ENCODE results near the gene NLGN1.

The NLGN1 gene

GRCh38 chr3:174098746-174099145, 701.2 kb downstream of the NLGN1 start:
- H2BK5ac ChIP-seq (ENCODE audit: low read depth, low read length, poor library complexity), result no peak overlapping the region
- H3K18ac ChIP-seq (ENCODE audit: low read length), result no peak overlapping the region
- no peak overlapping the region for H2AK5ac ChIP-seq (ENCODE audit: low read length)
- H2BK12ac ChIP-seq (ENCODE audit: low read length), result no peak overlapping the region
- no peak overlapping the region for H2AFZ ChIP-seq (ENCODE audit: insufficient read depth, low read length, poor library complexity)
- WGBS (ENCODE audit: extremely low coverage, insufficient coverage, insufficient read length), result no CpG with 5 or more reads among the region's 2 CpGs
- H3K4me1 ChIP-seq (ENCODE audit: control insufficient read depth in 1 of 2, insufficient read depth in 2 of 2, low read length in 2 of 2), result no peaks in the 10 kb centered on the region
- H3K23ac ChIP-seq (ENCODE audit: low read length), result no peak overlapping the region
- no peaks in the 10 kb centered on the region for H3K27me3 ChIP-seq (ENCODE audit: insufficient read depth, low read length)
- no peak overlapping the region for H2BK120ac ChIP-seq (ENCODE audit: insufficient read depth, low read length, poor library complexity)
- H3K4me3 ChIP-seq (ENCODE audit: low read depth, low read length), result no peak overlapping the region
- no peak for DNase-seq
- no peak overlapping the region for H3K4ac ChIP-seq (ENCODE audit: low read depth, low read length)
- no peak overlapping the region for H3K27ac ChIP-seq (ENCODE audit: low read depth, low read length)
- H4K12ac ChIP-seq (ENCODE audit: low read depth, low read length), result no peak overlapping the region
- H3K36me3 ChIP-seq (ENCODE audit: control insufficient read depth in 1 of 2, insufficient read depth in 2 of 2, low read length in 2 of 2), result no peaks in the 10 kb centered on the region
- no peak overlapping the region for H3K14ac ChIP-seq (ENCODE audit: low read length)
- H3K79me1 ChIP-seq (ENCODE audit: low read length), result no peaks in the 10 kb centered on the region
- no peak overlapping the region for H4K91ac ChIP-seq (ENCODE audit: low read depth, low read length)
- H3K9ac ChIP-seq (ENCODE audit: low read length), result no peak overlapping the region
- no peak overlapping the region for H4K8ac ChIP-seq (ENCODE audit: low read depth, low read length)
- no peak overlapping the region for H3K4me2 ChIP-seq (ENCODE audit: low read length)
- H3K79me2 ChIP-seq (ENCODE audit: control insufficient read depth, insufficient read depth, low read length, poor library complexity), result no peaks in the 10 kb centered on the region
- H3K9me3 ChIP-seq (ENCODE audit: insufficient read depth, low read depth, low read length), result no peaks in the 10 kb centered on the region

- no peak overlapping the region for H4K12ac ChIP-seq (ENCODE audit: low read depth, low read length)
- DNase-seq, result peak in 1 of 2 donors; percentile 10
- no peaks in the 10 kb centered on the region for H3K79me1 ChIP-seq (ENCODE audit: low read length)
- H2BK12ac ChIP-seq (ENCODE audit: low read length), result no peak overlapping the region
- no peak overlapping the region for H3K27ac ChIP-seq (ENCODE audit: low read depth, low read length)
- H2AFZ ChIP-seq (ENCODE audit: insufficient read depth, low read length, poor library complexity), result no peak overlapping the region
- H3K79me2 ChIP-seq (ENCODE audit: control insufficient read depth, insufficient read depth, low read length, poor library complexity), result no peaks in the 10 kb centered on the region
- no peak overlapping the region for H2AK5ac ChIP-seq (ENCODE audit: low read length)
- H3K36me3 ChIP-seq (ENCODE audit: control insufficient read depth in 1 of 2, insufficient read depth in 2 of 2, low read length in 2 of 2), result no peaks in the 10 kb centered on the region
- H3K4me2 ChIP-seq (ENCODE audit: low read length), result no peak overlapping the region
- H2BK120ac ChIP-seq (ENCODE audit: insufficient read depth, low read length, poor library complexity), result no peak overlapping the region
- no peaks in the 10 kb centered on the region for H3K9me3 ChIP-seq (ENCODE audit: insufficient read depth, low read depth, low read length)
- no peak overlapping the region for H3K4me3 ChIP-seq (ENCODE audit: low read depth, low read length)
- no CpG with 5 or more reads among the region's 5 CpGs for WGBS (ENCODE audit: extremely low coverage, insufficient coverage, insufficient read length)
- H4K8ac ChIP-seq (ENCODE audit: low read depth, low read length), result no peak overlapping the region
- H3K23ac ChIP-seq (ENCODE audit: low read length), result no peak overlapping the region
- H3K18ac ChIP-seq (ENCODE audit: low read length), result no peak overlapping the region
- no peak overlapping the region for H2BK5ac ChIP-seq (ENCODE audit: low read depth, low read length, poor library complexity)
- no peak overlapping the region for H3K4ac ChIP-seq (ENCODE audit: low read depth, low read length)
- no peaks in the 10 kb centered on the region for H3K4me1 ChIP-seq (ENCODE audit: control insufficient read depth in 1 of 2, insufficient read depth in 2 of 2, low read length in 2 of 2)
- no peak overlapping the region for H3K14ac ChIP-seq (ENCODE audit: low read length)
- H3K27me3 ChIP-seq (ENCODE audit: insufficient read depth, low read length), result no peaks in the 10 kb centered on the region
- no peak overlapping the region for H4K91ac ChIP-seq (ENCODE audit: low read depth, low read length)
- no peak overlapping the region for H3K9ac ChIP-seq (ENCODE audit: low read length)
Observed at GRCh38 chr3:174099724-174100123, 702.2 kb downstream of the NLGN1 start.

- H4K91ac ChIP-seq (ENCODE audit: low read depth, low read length), result no peak overlapping the region
- H3K4ac ChIP-seq (ENCODE audit: low read depth, low read length), result no peak overlapping the region
- WGBS (ENCODE audit: extremely low coverage, insufficient coverage, insufficient read length), result no CpG with 5 or more reads among the region's 2 CpGs
- no peak overlapping the region for H2BK5ac ChIP-seq (ENCODE audit: low read depth, low read length, poor library complexity)
- no peaks in the 10 kb centered on the region for H3K27me3 ChIP-seq (ENCODE audit: insufficient read depth, low read length)
- no peak overlapping the region for H3K9ac ChIP-seq (ENCODE audit: low read length)
- H3K23ac ChIP-seq (ENCODE audit: low read length), result no peak overlapping the region
- no peak overlapping the region for H2BK120ac ChIP-seq (ENCODE audit: insufficient read depth, low read length, poor library complexity)
- no peak overlapping the region for H2BK12ac ChIP-seq (ENCODE audit: low read length)
- H4K12ac ChIP-seq (ENCODE audit: low read depth, low read length), result no peak overlapping the region
- no peak overlapping the region for H4K8ac ChIP-seq (ENCODE audit: low read depth, low read length)
- H3K36me3 ChIP-seq (ENCODE audit: control insufficient read depth in 1 of 2, insufficient read depth in 2 of 2, low read length in 2 of 2), result no peaks in the 10 kb centered on the region
- no peak for DNase-seq
- H3K18ac ChIP-seq (ENCODE audit: low read length), result no peak overlapping the region
- H3K27ac ChIP-seq (ENCODE audit: low read depth, low read length), result no peak overlapping the region
- H3K4me1 ChIP-seq (ENCODE audit: control insufficient read depth in 1 of 2, insufficient read depth in 2 of 2, low read length in 2 of 2), result no peaks in the 10 kb centered on the region
- H2AFZ ChIP-seq (ENCODE audit: insufficient read depth, low read length, poor library complexity), result no peak overlapping the region
- no peak overlapping the region for H3K4me2 ChIP-seq (ENCODE audit: low read length)
- no peak overlapping the region for H2AK5ac ChIP-seq (ENCODE audit: low read length)
- no peaks in the 10 kb centered on the region for H3K79me2 ChIP-seq (ENCODE audit: control insufficient read depth, insufficient read depth, low read length, poor library complexity)
- H3K14ac ChIP-seq (ENCODE audit: low read length), result no peak overlapping the region
- no peaks in the 10 kb centered on the region for H3K9me3 ChIP-seq (ENCODE audit: insufficient read depth, low read depth, low read length)
- no peak overlapping the region for H3K4me3 ChIP-seq (ENCODE audit: low read depth, low read length)
- H3K79me1 ChIP-seq (ENCODE audit: low read length), result no peaks in the 10 kb centered on the region
Observed at GRCh38 chr3:174100744-174101143, 703.2 kb downstream of the NLGN1 start.

GRCh38 chr3:174101244-174101643, 703.7 kb downstream of the NLGN1 start:
- Histone ChIP-seq H3K4me2 (ENCODE audit: low read length) (no peak overlapping the region), H3K27me3 (ENCODE audit: insufficient read depth, low read length) (no peaks in the 10 kb centered on the region), H3K27ac (ENCODE audit: low read depth, low read length) (no peak overlapping the region), H3K79me1 (ENCODE audit: low read length) (no peaks in the 10 kb centered on the region), H3K4me1 (ENCODE audit: control insufficient read depth in 1 of 2, insufficient read depth in 2 of 2, low read length in 2 of 2) (no peaks in the 10 kb centered on the region), H3K4me3 (ENCODE audit: low read depth, low read length) (no peak overlapping the region), H3K4ac (ENCODE audit: low read depth, low read length) (no peak overlapping the region), H4K8ac (ENCODE audit: low read depth, low read length) (no peak overlapping the region), H3K23ac (ENCODE audit: low read length) (no peak overlapping the region), H2BK12ac (ENCODE audit: low read length) (no peak overlapping the region), H2BK5ac (ENCODE audit: low read depth, low read length, poor library complexity) (no peak overlapping the region), H3K18ac (ENCODE audit: low read length) (no peak overlapping the region), H2AFZ (ENCODE audit: insufficient read depth, low read length, poor library complexity) (no peak overlapping the region), H2BK120ac (ENCODE audit: insufficient read depth, low read length, poor library complexity) (no peak overlapping the region), H3K9me3 (ENCODE audit: insufficient read depth, low read depth, low read length) (no peaks in the 10 kb centered on the region), H3K36me3 (ENCODE audit: control insufficient read depth in 1 of 2, insufficient read depth in 2 of 2, low read length in 2 of 2) (no peaks in the 10 kb centered on the region), H4K91ac (ENCODE audit: low read depth, low read length) (no peak overlapping the region), H3K9ac (ENCODE audit: low read length) (no peak overlapping the region), H3K14ac (ENCODE audit: low read length) (no peak overlapping the region), H2AK5ac (ENCODE audit: low read length) (no peak overlapping the region), H4K12ac (ENCODE audit: low read depth, low read length) (no peak overlapping the region), H3K79me2 (ENCODE audit: control insufficient read depth, insufficient read depth, low read length, poor library complexity) (no peaks in the 10 kb centered on the region)
- peak in 1 of 2 donors; percentile 5 for DNase-seq
- WGBS (ENCODE audit: extremely low coverage, insufficient coverage, insufficient read length), result no CpG with 5 or more reads among the region's 5 CpGs
